Activated effector memory CD4-positive, alpha-beta T cell treated with anti-CD3 and anti-CD28 coated beads, Interleukin-2, amount 50 U/mL, for 16 hours (primary cell): ENCODE results near the gene CLDN16.

Experiments
- DNase-seq: peaks from one replicate; pipeline ENCODE4 v3.0.0-alpha.2; 2020

Gene CLDN16, protein sequence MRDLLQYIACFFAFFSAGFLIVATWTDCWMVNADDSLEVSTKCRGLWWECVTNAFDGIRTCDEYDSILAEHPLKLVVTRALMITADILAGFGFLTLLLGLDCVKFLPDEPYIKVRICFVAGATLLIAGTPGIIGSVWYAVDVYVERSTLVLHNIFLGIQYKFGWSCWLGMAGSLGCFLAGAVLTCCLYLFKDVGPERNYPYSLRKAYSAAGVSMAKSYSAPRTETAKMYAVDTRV

DNA sequence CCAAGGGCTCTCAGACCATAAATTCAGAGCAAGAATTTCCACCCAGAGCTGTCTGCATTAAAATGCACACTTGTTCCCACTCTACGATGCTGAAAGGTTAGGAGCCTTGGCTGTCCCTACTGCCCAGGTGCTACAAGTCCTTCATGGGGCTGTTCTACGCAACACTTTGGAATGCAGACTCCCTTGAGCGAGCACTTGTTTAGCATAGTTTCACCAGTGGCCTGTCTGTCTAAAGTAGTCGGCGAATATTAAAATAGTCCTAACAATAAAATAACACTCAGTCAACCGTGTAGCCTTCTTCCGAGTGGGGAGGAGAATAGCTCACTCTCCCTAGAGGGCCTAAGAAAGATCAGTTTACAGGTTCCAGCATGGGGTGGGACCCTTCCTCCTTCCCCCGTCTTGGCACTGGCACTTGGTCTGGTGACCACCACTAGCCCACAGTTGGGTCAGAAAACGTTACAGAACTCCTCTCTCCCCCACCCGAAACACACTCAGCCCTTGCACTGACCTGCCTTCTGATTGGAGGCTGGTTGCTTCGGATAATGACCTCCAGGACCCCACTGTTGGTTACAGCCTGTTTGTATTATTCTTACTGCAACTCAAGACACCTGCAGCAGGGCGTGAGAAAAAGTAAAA, at the start of gene CLDN16:
Gene CLDN16 (plus strand): TSS at position 586 of the 636 bp plus-strand sequence. CDS start 167 bp downstream, outside the sequence.
- DNase-seq: no peak

DNA sequence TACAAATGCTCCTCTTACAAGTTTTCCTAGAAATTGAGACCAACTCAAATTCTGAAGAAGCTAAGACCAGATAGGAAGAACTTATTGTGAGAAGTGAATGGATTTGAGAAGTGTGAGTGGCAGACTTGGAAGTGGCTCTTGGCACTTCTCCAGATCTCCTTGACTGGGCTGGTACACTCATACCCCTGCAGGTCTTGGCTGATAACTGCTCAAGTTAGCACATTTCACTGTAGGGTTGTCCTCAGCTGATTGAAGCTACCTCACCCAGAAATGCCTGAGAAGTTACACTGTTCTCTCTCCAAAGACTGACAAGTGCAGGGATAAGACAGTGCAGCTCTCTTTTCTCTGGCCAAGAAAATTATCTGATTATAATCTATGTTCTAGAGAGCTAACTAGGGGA, 49.2 kb upstream of the CLDN16 start:
- no peak for DNase-seq

DNA sequence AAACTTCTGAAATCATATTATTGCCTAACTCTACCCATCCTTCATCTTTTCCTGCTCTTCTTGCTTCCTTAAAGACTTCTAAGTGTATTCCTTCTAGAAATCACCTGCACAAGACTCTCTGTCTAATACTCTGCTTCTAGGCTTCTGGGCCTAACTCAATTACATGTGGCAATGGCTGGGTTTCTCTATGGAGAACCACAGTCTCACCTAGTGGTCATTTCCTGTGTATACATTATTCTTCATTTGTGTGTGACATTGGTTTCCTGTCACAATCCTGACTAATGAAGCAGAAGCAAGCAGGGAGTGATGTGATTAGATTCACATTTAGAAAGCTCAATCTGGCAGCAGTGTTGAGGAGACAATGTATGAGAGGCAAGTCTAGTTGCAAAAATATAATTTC, 48.8 kb upstream of the CLDN16 start:
- DNase-seq: no peak

DNA sequence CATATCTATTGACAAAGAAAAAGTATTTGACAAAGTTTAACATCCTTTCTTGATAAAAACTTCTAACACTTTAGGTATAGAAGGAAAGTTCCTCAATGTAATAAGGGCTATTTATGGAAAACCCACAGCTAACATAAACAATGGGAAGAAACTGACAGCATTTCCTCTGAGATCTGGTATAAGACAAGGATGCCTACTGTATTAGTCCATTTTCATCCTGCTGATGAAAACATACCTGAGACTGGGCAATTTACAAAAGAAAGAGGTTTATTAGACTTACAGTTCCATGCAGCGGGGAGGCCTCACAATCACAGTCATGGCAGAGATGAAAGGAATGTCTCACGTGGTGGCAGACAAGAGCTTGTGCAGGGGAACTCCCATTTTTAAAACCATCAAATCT, 47.9 kb upstream of the CLDN16 start:
- DNase-seq: no peak

DNA sequence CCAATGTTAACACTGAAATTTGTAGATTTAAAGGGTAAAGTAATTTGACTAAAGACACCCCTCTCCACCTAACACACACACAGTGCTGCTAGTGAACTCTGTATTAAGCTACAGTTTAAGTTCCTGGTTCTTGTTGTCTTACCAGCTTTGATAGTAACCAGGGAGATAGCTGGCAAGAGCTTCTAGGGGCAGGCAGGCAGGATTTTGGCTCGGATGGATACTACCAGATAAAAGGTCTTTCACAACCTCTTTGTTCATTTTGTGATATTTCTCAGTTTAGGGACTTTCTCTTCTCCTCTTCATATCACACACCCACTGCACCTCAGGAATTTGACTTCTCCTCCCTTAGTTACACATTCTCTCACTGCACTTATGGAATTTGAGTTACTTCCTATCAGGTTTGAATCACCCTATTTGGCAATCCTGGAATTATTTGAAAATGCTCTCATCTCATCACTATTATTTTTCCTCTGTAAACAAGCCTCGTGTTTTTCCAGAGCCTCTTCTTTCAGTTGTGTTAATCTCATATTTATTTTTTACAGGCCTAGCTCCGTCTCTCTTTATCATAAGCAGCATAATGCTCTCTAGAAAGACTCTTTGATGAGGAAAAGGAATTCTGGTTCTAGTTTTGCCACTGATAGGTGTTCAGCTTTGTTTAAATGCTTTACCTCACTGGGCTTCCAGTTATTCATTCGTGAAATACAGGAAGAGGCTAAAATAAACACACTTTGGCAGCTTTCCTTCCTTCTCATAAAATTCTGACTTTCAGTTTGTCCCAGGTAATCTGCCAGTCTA, 42.7 kb upstream of the CLDN16 start:
- DNase-seq: no peak

GRCh38 chr3:190345878-190346277, 42.1 kb upstream of the CLDN16 start:
- no peak for DNase-seq

- DNase-seq: no peak
These were observed 41.4 kb upstream of the CLDN16 start for GRCh38 chr3:190346541-190346940.

GRCh38 chr3:190352861-190353457, 35.0 kb upstream of the CLDN16 start:
- no peak for DNase-seq

DNA sequence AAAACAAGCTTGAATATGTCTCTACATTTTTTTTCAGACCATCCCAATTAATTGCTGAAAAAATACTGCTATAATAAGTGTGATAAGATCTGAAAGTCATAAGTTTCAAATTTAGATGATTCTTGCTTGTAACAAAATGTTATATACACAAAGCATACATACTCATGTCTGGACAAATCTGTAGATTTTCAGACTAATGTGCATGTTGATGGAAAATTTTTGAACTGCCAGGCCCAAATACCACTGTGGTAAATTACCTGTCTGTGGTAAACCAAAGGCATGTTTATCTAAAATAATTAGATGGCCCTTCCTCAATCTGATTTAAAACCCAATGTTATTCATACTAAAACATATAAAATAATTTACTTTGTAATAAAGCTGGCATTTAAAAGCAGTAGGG, 31.7 kb upstream of the CLDN16 start:
- no peak for DNase-seq

GRCh38 chr3:190357468-190357867, 30.5 kb upstream of the CLDN16 start:
- no peak for DNase-seq

DNA sequence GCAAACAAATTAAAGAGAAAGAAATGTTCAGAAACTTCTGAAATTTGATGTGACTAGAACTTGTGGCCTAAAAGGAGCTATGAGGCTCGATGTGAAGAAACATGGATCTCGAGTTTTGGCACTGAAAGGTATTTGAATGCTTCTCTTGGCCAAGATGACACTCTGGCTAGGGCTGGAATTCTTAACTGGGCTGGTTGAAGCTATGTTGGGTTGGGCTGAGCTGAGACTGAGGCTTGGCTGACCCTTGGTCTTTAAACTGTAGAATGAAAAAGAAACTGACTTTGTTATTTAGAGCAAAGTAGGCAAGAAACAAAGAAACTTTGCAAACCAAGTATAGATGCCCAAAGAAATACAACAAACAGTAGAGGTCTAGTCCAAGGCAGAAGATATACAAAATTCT, 28.1 kb upstream of the CLDN16 start:
- no peak for DNase-seq

DNA sequence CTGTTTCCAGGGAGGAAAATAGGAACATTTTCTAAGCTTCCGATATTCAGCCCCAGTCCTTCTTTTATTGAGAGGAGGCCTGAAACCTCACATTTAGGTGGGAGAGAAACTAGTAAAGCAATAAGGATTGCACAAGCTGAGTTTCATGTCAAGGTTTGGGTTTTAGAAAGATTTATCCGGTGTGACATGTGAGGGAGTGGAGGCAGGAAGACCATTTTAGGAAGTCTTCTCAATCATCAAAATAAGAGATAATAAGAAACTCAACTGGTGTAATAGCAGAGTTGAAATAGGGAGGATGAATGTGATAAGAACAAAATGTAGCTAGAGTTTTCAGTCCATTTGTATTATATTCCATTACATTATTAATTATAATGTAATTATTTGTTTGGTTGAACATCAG, 27.7 kb upstream of the CLDN16 start:
- DNase-seq: no peak

GRCh38 chr3:190361791-190362190, 26.2 kb upstream of the CLDN16 start:
- DNase-seq: no peak

DNA sequence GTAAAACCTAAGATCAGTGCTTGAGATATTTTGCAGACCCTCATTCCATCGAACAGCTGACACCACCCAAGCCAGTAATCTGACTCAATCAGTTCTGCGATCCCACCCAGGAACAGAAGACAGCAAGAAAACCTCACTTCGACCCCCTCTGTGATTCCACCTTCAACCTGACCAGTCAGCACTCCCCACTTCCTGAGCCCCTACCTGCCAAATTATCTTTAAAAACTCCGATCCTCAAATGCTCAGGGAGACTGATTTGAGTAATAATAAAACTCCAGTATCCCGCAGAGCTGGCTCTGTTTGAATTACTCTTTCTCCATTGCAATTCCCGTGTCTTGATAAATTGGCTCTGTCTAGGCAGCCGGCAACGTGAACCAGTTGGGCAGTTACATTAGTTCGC, 25.7 kb upstream of the CLDN16 start:
- DNase-seq: no peak

- DNase-seq: no peak
These were observed 21.8 kb upstream of the CLDN16 start for GRCh38 chr3:190366133-190366532.

- DNase-seq: no peak
These were observed 19.1 kb upstream of the CLDN16 start for GRCh38 chr3:190368881-190369280.

DNA sequence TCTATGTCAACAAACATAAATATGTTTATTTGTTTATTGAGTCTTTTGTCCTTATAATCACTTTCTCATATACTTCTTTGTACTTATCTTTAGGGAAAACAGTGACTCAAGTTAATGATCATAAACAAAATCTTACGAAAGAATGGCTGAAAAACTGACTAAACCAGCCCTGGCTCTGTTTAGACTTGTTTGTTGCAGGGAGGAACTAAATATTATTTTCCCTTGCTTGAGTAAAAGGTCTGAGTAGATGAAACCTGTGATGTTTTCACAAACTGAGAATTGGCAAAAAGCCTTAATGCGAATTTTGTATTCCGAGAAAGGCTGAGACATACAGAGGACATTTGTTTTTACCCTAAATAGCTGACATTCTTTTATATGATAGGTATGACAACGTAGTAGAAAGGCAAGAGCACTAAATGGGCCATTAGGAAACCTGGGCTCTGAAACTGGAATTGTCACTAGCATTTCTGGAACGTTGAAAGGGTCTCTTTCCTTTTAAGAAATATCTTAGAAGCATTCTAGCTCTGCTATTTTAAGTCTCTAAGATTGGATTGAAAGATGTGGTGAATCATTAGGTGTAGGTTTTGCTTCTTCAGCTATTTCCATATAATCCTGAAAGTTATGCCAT, 18.2 kb upstream of the CLDN16 start:
- no peak for DNase-seq

DNA sequence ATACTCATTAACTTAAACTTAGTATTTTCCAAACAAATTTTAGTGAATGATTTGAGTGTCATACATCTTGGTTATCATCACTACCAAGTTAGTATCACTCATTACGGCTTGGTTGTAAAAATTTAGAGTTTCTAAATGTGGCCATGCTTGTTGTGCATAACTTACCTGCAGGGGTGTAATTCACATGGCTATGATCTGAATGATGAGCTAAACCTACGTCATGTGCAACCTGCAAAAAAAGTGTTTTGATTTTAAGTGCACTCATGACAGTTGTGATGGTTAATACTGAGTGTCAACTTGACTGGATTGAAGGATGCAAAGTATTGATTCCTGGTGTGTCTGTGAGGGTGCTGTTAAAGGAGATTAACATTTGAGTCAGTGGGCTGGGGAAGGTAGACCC, 17.6 kb upstream of the CLDN16 start:
- DNase-seq: no peak

GRCh38 chr3:190371152-190371551, 16.8 kb upstream of the CLDN16 start:
- no peak for DNase-seq

DNA sequence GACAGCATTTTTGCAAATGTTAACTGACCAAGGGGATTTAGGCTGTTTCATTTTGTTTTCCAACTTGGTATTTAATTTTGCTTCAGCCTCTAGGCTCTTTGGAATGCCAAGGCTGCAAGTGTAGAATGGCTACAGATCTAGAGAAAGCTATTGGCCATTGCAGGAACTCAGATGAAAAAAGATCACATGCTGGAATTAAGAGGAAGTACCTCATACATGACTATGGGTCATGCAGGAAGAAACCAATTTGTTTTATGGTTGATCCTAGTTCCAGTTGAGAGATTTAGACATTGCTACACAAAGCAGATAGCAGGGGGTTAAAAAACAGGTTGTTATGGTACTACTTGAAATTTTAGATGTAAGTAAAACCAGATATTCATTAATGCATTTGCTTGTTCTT, 12.7 kb upstream of the CLDN16 start:
- DNase-seq: no peak

- DNase-seq: no peak
These were observed 12.3 kb upstream of the CLDN16 start for GRCh38 chr3:190375671-190376070.

DNA sequence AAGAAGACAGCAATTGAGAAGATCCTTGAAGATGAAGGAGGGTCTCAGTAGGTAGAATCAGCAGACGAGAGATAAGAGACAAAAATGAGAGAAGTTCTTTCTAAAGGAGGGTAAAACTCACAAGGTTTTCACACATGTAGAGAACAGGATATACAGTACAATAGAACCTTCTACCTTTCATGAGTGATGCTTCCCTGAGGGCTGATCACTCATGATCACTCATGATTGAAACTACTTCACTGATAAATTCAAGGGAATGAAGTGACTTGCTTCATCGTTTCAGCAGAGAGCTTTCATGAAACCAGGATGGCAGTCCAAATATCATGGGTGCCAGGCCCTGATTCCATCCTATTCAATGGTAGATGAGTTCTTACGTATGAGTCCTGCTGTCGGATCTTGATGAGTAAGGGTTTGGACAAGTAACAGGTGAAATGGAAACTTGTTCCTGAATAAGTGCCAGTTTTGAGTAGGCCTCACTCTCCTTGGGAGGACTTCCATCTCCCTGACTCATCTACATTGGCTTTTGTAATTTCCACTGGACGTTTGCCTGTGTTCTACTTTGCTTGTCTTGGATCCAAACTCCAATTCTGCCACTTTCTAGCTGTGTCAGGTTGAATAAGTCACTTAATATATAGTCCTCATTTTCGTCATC, 9.6 kb upstream of the CLDN16 start:
- DNase-seq: no peak

DNA sequence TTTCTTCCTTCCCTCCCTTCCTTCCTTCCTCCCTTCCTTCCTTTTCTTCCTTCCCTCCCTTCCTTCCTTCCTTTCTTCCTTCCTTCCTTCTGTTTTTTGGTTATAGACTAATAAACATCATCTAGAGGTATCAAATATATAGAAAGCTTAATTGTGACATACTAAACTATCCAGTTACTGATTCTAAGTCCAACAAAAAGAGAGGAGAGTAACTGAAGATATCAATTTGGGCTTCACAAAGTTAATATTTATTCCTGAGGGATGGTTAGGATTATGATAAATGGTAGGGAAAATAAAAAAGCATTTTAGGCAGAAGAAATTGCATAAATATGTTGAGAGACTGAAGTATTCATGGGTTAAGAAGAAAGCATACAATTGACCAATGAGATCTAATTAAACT, 7.8 kb upstream of the CLDN16 start:
- DNase-seq: no peak
